ENCODE measurements around the gene TRDN.

TRDN gene

GRCh38 chr6:123352279-123352678 lies 284.5 kb downstream of the TRDN start:
- H3K27ac ChIP-seq (ENCODE audit: low read depth, low read length), result no peak overlapping the region
- no peaks in the 10 kb centered on the region for H3K27me3 ChIP-seq (ENCODE audit: control insufficient read depth, low read length)
- no peak overlapping the region for H3K4me2 ChIP-seq (ENCODE audit: low read length)
- no peaks in the 10 kb centered on the region for H3K9me3 ChIP-seq (ENCODE audit: control insufficient read depth, insufficient read depth, low read length)
- TF ChIP-seq CTCF (IDR thresholded peaks at IDR 0.05; ENCODE audit: low read depth, low read length, poor library complexity, severe bottlenecking), result no peak
- no peak for TF ChIP-seq EZH2phosphoT487 (IDR thresholded peaks at IDR 0.05; ENCODE audit: borderline replicate concordance, low read length)
- H4K20me1 ChIP-seq (ENCODE audit: control insufficient read depth, insufficient read depth, low read depth, low read length), result no peaks in the 10 kb centered on the region
- no peaks in the 10 kb centered on the region for H3K4me1 ChIP-seq (ENCODE audit: control insufficient read depth, low read length)
- H3K4me3 ChIP-seq (ENCODE audit: low read length), result no peak overlapping the region
- no peaks in the 10 kb centered on the region for H3F3A ChIP-seq (ENCODE audit: control insufficient read depth, insufficient read depth)
- no peaks in the 10 kb centered on the region for H3K79me2 ChIP-seq (ENCODE audit: control insufficient read depth, low read length)
- H3K9me2 ChIP-seq (replicated peaks; ENCODE audit: control insufficient read depth, low read length), result no peaks in the 10 kb centered on the region
- no peaks in the 10 kb centered on the region for H3K36me3 ChIP-seq (ENCODE audit: control insufficient read depth, low read length)

- no peaks in the 10 kb centered on the region for H3K9me3 ChIP-seq (ENCODE audit: control insufficient read depth, insufficient read depth, low read length)
- no peak overlapping the region for H3K27ac ChIP-seq (ENCODE audit: low read depth, low read length)
- no peaks in the 10 kb centered on the region for H3K27me3 ChIP-seq (ENCODE audit: control insufficient read depth, low read length)
- H4K20me1 ChIP-seq (ENCODE audit: control insufficient read depth, insufficient read depth, low read depth, low read length), result no peaks in the 10 kb centered on the region
- H3K36me3 ChIP-seq (ENCODE audit: control insufficient read depth, low read length), result no peaks in the 10 kb centered on the region
- H3K4me2 ChIP-seq (ENCODE audit: low read length), result no peak overlapping the region
- H3K4me1 ChIP-seq (ENCODE audit: control insufficient read depth, low read length), result no peaks in the 10 kb centered on the region
- no peak overlapping the region for H3K4me3 ChIP-seq (ENCODE audit: low read length)
- H3K79me2 ChIP-seq (ENCODE audit: control insufficient read depth, low read length), result no peaks in the 10 kb centered on the region
- H3K9me2 ChIP-seq (replicated peaks; ENCODE audit: control insufficient read depth, low read length), result no peaks in the 10 kb centered on the region
- no peaks in the 10 kb centered on the region for H3F3A ChIP-seq (ENCODE audit: control insufficient read depth, insufficient read depth)
- TF ChIP-seq CTCF (IDR thresholded peaks at IDR 0.05; ENCODE audit: low read depth, low read length, poor library complexity, severe bottlenecking) (no peak), EZH2phosphoT487 (IDR thresholded peaks at IDR 0.05; ENCODE audit: borderline replicate concordance, low read length) (no peak)
These were observed 292.9 kb downstream of the TRDN start for GRCh38 chr6:123343836-123344235.

GRCh38 chr6:123338394-123338793 lies 298.4 kb downstream of the TRDN start:
- Histone ChIP-seq H3K4me2 (ENCODE audit: low read length) (no peak overlapping the region), H3K36me3 (ENCODE audit: control insufficient read depth, low read length) (no peaks in the 10 kb centered on the region), H3K4me3 (ENCODE audit: low read length) (no peak overlapping the region), H3K27me3 (ENCODE audit: control insufficient read depth, low read length) (no peaks in the 10 kb centered on the region), H3K79me2 (ENCODE audit: control insufficient read depth, low read length) (no peaks in the 10 kb centered on the region), H3K9me3 (ENCODE audit: control insufficient read depth, insufficient read depth, low read length) (no peaks in the 10 kb centered on the region), H3F3A (ENCODE audit: control insufficient read depth, insufficient read depth) (no peaks in the 10 kb centered on the region), H3K4me1 (ENCODE audit: control insufficient read depth, low read length) (no peaks in the 10 kb centered on the region), H3K9me2 (replicated peaks; ENCODE audit: control insufficient read depth, low read length) (no peaks in the 10 kb centered on the region), H3K27ac (ENCODE audit: low read depth, low read length) (no peak overlapping the region), H4K20me1 (ENCODE audit: control insufficient read depth, insufficient read depth, low read depth, low read length) (no peaks in the 10 kb centered on the region)
- TF ChIP-seq CTCF (IDR thresholded peaks at IDR 0.05; ENCODE audit: low read depth, low read length, poor library complexity, severe bottlenecking), result no peak
- TF ChIP-seq EZH2phosphoT487 (IDR thresholded peaks at IDR 0.05; ENCODE audit: borderline replicate concordance, low read length), result no peak

Measured in DOHH2 (cell line).